Measurements from ENCODE around the gene RAVER2.

DNA sequence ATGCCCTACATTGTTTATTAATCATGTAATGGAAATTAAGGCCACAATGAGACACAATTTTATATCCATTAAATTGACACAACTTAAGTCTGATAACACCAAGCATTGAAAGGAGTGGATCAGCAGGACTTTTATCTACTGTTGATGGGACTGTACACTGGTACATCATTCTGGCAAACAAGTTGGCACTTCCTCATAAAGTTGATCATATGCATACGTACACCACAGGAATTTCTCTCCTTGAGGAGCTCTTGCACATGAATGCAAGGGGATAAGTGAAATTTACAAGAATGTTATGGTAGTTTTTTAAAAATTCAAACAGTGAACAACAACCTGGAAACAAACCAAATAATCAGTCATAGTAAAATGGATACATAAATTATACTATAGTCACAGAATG lies 20.1 kb downstream of the RAVER2 start:
- TF ChIP-seq ZFX (IDR thresholded peaks at IDR 0.05; ENCODE audit: borderline replicate concordance) (no peak), CTCF (IDR thresholded peaks at IDR 0.05) (no peak)
